Chondrocyte (in vitro differentiated cells): Measurements from ENCODE around the gene BMPER. TPM values are rescaled to one million over a fixed set of nuclear protein-coding genes. Genes with fewer than 3 reads are reported as not detected.

Source experiments
- DNase-seq: peaks from one replicate; pipeline ENCODE4 v3.0.0; 2021; ENCODE audit warnings: mixed read lengths, low spot score
- H3K27ac Mint-ChIP-seq: one replicate; pipeline ENCODE4 v1.8.0; 2021; ENCODE audit warnings: mild to moderate bottlenecking, moderate library complexity, mixed read lengths; ENCODE audit not compliant: unreplicated experiment
- H3K27me3 Mint-ChIP-seq: 2 replicates; pipeline ENCODE4 v1.8.0; 2021; ENCODE audit warnings: low read depth, mixed read lengths
- H3K36me3 Mint-ChIP-seq: 2 replicates; pipeline ENCODE4 v1.8.0; 2021; ENCODE audit warnings: low read depth, mixed read lengths
- H3K4me1 Mint-ChIP-seq: 2 replicates; pipeline ENCODE4 v1.8.0; 2021; ENCODE audit warnings: low read depth, mild to moderate bottlenecking, mixed read lengths
- H3K4me3 Mint-ChIP-seq: one replicate; pipeline ENCODE4 v1.8.0; 2021; ENCODE audit warnings: mild to moderate bottlenecking, moderate library complexity, mixed read lengths; ENCODE audit not compliant: unreplicated experiment
- H3K9me3 Mint-ChIP-seq: 2 replicates; pipeline ENCODE4 v1.8.0; 2021; ENCODE audit warnings: low read depth, mixed read lengths
- CTCF ChIP-seq: fragments of 200-600 bp; sonication (generic); IDR thresholded peaks from 2 replicates; pipeline ENCODE4 v1.5.0; 2021; ENCODE audit warnings: antibody characterized with exemption, mild to moderate bottlenecking, moderate library complexity
- total RNA-seq: library from RNA; stranded (reverse); gene quantifications from 3 replicates; pipeline ENCODE4 v1.2.1, GENCODE V29; 2021

Gene BMPER
- total RNA-seq, 1 donor from 2014 or later: 0.30 TPM

GRCh38 chr7:33906697-33907096 lies 1.4 kb downstream of the BMPER start:
- H3K36me3 Mint-ChIP-seq: no peaks in the 10 kb centered on the region
- H3K27ac Mint-ChIP-seq: no peak overlapping the region
- H3K9me3 Mint-ChIP-seq: no peaks in the 10 kb centered on the region
- no peak for TF ChIP-seq CTCF
- peaks cover 32% of the 10 kb centered on the region for H3K27me3 Mint-ChIP-seq
- H3K4me3 Mint-ChIP-seq: no peak overlapping the region
- no peak for DNase-seq
- peaks cover 10% of the 10 kb centered on the region for H3K4me1 Mint-ChIP-seq

- Mint-ChIP-seq H3K4me3 (no peak overlapping the region), H3K36me3 (no peaks in the 10 kb centered on the region), H3K4me1 (peaks cover 10% of the 10 kb centered on the region), H3K9me3 (no peaks in the 10 kb centered on the region), H3K27ac (no peak overlapping the region), H3K27me3 (peaks cover 33% of the 10 kb centered on the region)
- no peak for TF ChIP-seq CTCF
- no peak for DNase-seq
Observed at GRCh38 chr7:33907625-33908024, 2.3 kb downstream of the BMPER start.

GRCh38 chr7:33909318-33909717 lies 4.0 kb downstream of the BMPER start:
- H3K27me3 Mint-ChIP-seq: peaks cover 28% of the 10 kb centered on the region
- no peak for DNase-seq
- no peaks in the 10 kb centered on the region for H3K36me3 Mint-ChIP-seq
- no peak overlapping the region for H3K27ac Mint-ChIP-seq
- no peaks in the 10 kb centered on the region for H3K9me3 Mint-ChIP-seq
- TF ChIP-seq CTCF: peak; percentile 25
- peaks cover 2% of the 10 kb centered on the region for H3K4me1 Mint-ChIP-seq
- no peak overlapping the region for H3K4me3 Mint-ChIP-seq

GRCh38 chr7:33909755-33910154 lies 4.4 kb downstream of the BMPER start:
- Mint-ChIP-seq H3K4me1 (no peaks in the 10 kb centered on the region), H3K27me3 (peaks cover 28% of the 10 kb centered on the region), H3K36me3 (no peaks in the 10 kb centered on the region), H3K4me3 (no peak overlapping the region), H3K9me3 (no peaks in the 10 kb centered on the region), H3K27ac (no peak overlapping the region)
- TF ChIP-seq CTCF: no peak
- DNase-seq: no peak

- no peak for TF ChIP-seq CTCF
- Mint-ChIP-seq H3K27me3 (peaks cover 28% of the 10 kb centered on the region), H3K9me3 (no peaks in the 10 kb centered on the region), H3K4me3 (no peak overlapping the region), H3K4me1 (no peaks in the 10 kb centered on the region), H3K27ac (no peak overlapping the region), H3K36me3 (no peaks in the 10 kb centered on the region)
- no peak for DNase-seq
Observed at GRCh38 chr7:33910756-33911155, 5.4 kb downstream of the BMPER start.
